PC-3 (cell line): Measurements from ENCODE around the gene ALX3. TPM values are rescaled to one million over a fixed set of nuclear protein-coding genes. Genes with fewer than 3 reads are reported as not detected.

ENCODE experiments used
- ATAC-seq: fragments of 200-7000 bp; cut with Tn5 transposase; 2 replicates; pipeline ENCODE4 v1.9.1; 2020; ENCODE audit warnings: mild to moderate bottlenecking, moderate library complexity
- BruUV-seq: library from RNA; stranded (reverse); fragments of 400-500 nt; replicated peaks from 2 replicates; lab custom pipeline; 2021; lab: Mats Ljungman, UMichigan
- CTCF ChIA-PET: fragments of 300-600 bp; sonication (Branson Sonifier 250); formaldehyde crosslinking; loops from one replicate; lab custom pipeline; 2022; ENCODE audit warnings: antibody characterized with exemption; lab: Charles Lee
- POLR2A ChIA-PET: fragments of 300-600 bp; sonication (Branson Sonifier 250); formaldehyde crosslinking; loops from one replicate; lab custom pipeline; 2022; ENCODE audit warnings: antibody characterized with exemption; ENCODE audit not compliant: unreplicated experiment; lab: Charles Lee
- DNase-seq: peaks from one replicate; pipeline ENCODE4 v3.0.0-alpha.2; 2015
- H2AFZ ChIP-seq: fragments of 300-600 bp; sonication (generic); 2 replicates; pipeline ENCODE4 v1.6.0; 2016; ENCODE audit warnings: antibody characterized with exemption, low read length
- H3F3A ChIP-seq: fragments of 300-600 bp; sonication (generic); one replicate; pipeline ENCODE4 v1.6.0; 2017; ENCODE audit warnings: antibody characterized with exemption, low read length, control low read depth, mild to moderate bottlenecking; ENCODE audit not compliant: unreplicated experiment
- H3K27ac ChIP-seq: fragments of 300-600 bp; sonication (generic); 2 replicates; pipeline ENCODE4 v1.5.1; 2016; ENCODE audit warnings: mild to moderate bottlenecking, low read length
- H3K27me3 ChIP-seq: fragments of 300-600 bp; sonication (generic); 2 replicates; pipeline ENCODE4 v1.6.1; 2016; ENCODE audit warnings: low read length, mixed read lengths
- H3K36me3 ChIP-seq: fragments of 300-600 bp; sonication (generic); 2 replicates; pipeline ENCODE4 v1.6.1; 2016; ENCODE audit warnings: low read depth, mixed run types, low read length, mixed read lengths
- H3K4me1 ChIP-seq: fragments of 300-600 bp; sonication (generic); 2 replicates; pipeline ENCODE4 v1.5.1; 2016; ENCODE audit warnings: low read length; ENCODE audit not compliant: insufficient read depth
- H3K4me2 ChIP-seq: fragments of 300-600 bp; sonication (generic); 2 replicates; pipeline ENCODE4 v1.6.0; 2016; ENCODE audit warnings: low read length
- H3K4me3 ChIP-seq: fragments of 300-600 bp; sonication (generic); 2 replicates; pipeline ENCODE4 v1.5.1; 2016; ENCODE audit warnings: mild to moderate bottlenecking, low read length, mixed read lengths
- H3K79me2 ChIP-seq: fragments of 300-600 bp; sonication (generic); 2 replicates; pipeline ENCODE4 v1.6.1; 2017; ENCODE audit warnings: low read length, mixed read lengths
- H3K9ac ChIP-seq: fragments of 300-600 bp; sonication (generic); 2 replicates; pipeline ENCODE4 v1.6.0; 2016; ENCODE audit warnings: mild to moderate bottlenecking, low read length
- H3K9me2 ChIP-seq: fragments of 300-600 bp; sonication (generic); replicated peaks from 2 replicates; pipeline ENCODE4 v1.6.1; 2016; ENCODE audit warnings: mixed run types, low read length, mixed read lengths
- H3K9me3 ChIP-seq: fragments of 300-600 bp; sonication (generic); 2 replicates; pipeline ENCODE4 v1.6.1; 2016; ENCODE audit warnings: low read length, mixed read lengths
- H4K20me1 ChIP-seq: fragments of 300-600 bp; sonication (generic); 2 replicates; pipeline ENCODE4 v1.6.1; 2016; ENCODE audit warnings: low read length, mixed read lengths
- EZH2 ChIP-seq: fragments of 300-600 bp; sonication (generic); IDR thresholded peaks from one replicate; pipeline ENCODE4 v1.6.1; 2017; ENCODE audit warnings: antibody characterized with exemption, mild to moderate bottlenecking, low read length; ENCODE audit not compliant: unreplicated experiment
- EZH2phosphoT487 ChIP-seq: fragments of 300-600 bp; sonication (generic); IDR thresholded peaks from 2 replicates; pipeline ENCODE4 v1.6.1; 2018; ENCODE audit warnings: mild to moderate bottlenecking, antibody characterized with exemption, low read length, borderline replicate concordance
- intact Hi-C: fragments of 100-400 bp; cut with micrococcal nuclease; formaldehyde crosslinking; loops from 2 replicates; pipeline ENCODE4 v1.9.0; 2023
- total RNA-seq: library from RNA; depleted of rRNA; stranded (reverse); fragments of >200 nt; gene quantifications from 2 replicates; pipeline ENCODE4 v1.2.3, GENCODE V29; 2014
- TF ChIP-seq, protein P1 (sequence below): fragments of 300-600 bp; sonication (generic); conservative IDR thresholded peaks from 2 replicates; pipeline ENCODE4 v1.5.1; 2017; ENCODE audit warnings: antibody characterized with exemption, low read depth, mild to moderate bottlenecking, low read length

The ALX3 gene
- total RNA-seq, 1 experiment from 2014 or later, result not detected

DNA sequence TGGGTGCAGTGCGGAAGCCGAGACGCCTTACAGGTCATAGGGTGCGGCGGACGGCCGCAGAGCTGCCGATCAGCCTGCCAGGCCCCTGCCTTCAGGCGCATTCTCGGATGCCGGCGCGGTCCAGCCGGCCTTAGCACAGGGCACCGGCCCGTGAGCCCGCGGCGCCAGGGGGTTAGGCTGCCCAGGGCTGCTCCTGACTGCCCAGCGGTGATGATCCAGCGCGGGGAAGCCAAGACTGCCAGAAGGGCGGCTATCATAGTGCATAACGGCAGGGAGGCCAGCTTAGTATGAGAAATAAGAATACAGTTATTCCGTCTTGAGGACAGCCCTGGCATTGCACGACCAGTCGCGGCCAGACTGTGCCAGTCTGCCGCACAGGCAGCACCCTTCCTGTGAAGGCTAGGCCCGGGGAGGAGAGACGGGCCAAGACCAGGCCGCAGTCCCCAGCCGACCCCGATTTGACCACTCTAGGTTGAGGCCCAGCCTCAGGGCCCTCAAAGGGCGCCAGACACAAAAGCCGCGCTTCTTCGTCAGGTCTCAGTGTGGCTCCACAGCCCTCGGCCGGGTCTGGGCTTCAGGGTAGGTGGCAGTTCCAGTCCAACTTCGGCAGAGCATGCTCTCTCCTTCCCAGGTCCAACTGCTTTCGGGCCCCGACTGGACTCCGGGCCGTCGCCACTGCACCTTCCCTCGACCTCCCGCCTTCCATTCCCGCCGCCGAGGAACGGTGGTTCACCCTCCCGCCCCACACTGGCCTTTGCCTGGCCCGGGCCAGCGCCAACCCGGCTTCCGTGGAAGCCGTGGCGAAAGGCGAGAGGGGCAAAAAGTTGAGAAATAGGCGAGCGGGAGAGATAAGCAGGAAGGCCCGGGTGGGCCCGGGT, 829 bp downstream of the ALX3 start:
- H3K9me3 ChIP-seq, result no peaks in the 10 kb centered on the region
- H3K9ac ChIP-seq, result no peak overlapping the region
- H3K27ac ChIP-seq, result no peak overlapping the region
- H3K9me2 ChIP-seq, result no peaks in the 10 kb centered on the region
- H4K20me1 ChIP-seq, result no peaks in the 10 kb centered on the region
- no TSS peak for BruUV-seq
- H3K4me1 ChIP-seq, result no peaks in the 10 kb centered on the region
- H3K79me2 ChIP-seq, result no peaks in the 10 kb centered on the region
- no peaks in the 10 kb centered on the region for H3K36me3 ChIP-seq
- H3F3A ChIP-seq, result no peaks in the 10 kb centered on the region
- H3K4me2 ChIP-seq, result no peak overlapping the region
- TF ChIP-seq, protein P1, sequence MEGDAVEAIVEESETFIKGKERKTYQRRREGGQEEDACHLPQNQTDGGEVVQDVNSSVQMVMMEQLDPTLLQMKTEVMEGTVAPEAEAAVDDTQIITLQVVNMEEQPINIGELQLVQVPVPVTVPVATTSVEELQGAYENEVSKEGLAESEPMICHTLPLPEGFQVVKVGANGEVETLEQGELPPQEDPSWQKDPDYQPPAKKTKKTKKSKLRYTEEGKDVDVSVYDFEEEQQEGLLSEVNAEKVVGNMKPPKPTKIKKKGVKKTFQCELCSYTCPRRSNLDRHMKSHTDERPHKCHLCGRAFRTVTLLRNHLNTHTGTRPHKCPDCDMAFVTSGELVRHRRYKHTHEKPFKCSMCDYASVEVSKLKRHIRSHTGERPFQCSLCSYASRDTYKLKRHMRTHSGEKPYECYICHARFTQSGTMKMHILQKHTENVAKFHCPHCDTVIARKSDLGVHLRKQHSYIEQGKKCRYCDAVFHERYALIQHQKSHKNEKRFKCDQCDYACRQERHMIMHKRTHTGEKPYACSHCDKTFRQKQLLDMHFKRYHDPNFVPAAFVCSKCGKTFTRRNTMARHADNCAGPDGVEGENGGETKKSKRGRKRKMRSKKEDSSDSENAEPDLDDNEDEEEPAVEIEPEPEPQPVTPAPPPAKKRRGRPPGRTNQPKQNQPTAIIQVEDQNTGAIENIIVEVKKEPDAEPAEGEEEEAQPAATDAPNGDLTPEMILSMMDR, result no peak
- TF ChIP-seq EZH2 (no peak), EZH2phosphoT487 (no peak)
- H3K4me3 ChIP-seq, result no peak overlapping the region
- intact Hi-C loops, result no loop called here
- no peaks in the 10 kb centered on the region for H3K27me3 ChIP-seq
- POLR2A ChIA-PET, result no interaction called here
- CTCF ChIA-PET, result no interaction called here
- ATAC-seq (no peak), DNase-seq (no peak)
- H2AFZ ChIP-seq, result no peak overlapping the region

DNA sequence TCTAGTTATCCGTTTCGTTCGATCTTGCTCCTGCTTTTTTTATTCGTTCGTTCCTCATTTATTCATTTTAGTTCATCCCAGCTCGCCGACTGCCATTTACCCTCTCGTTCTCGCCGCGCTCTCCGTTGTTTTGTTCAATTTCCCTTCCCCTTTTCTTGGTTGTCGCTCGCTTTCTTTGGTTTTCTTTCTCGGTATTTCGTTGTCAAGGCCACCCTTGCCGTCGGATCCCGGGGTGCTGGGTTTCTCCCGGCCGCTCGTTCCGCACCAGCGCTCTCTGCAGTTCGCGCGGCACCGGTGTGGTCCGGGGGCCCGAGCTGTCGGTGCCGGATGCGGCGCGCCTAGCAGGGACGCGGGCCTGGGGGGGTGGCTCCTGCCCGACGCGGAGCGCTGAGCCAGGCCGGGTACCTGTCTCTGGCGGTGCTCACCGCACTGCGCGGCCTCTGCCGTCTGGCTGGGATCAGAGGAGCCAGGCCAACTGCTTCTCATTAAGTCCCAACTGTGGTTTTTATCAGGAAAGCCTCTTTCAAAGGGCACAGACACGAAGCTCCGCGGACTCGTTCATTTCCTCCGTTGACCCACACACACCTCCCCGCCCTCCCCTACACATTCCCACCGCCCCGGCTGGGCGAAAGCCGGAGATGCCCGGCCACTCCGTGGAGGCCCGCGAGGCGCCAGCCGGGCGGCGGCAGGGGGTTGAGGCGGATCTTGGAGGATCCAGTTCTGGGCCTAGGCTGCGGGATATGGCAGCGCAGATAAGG, 1.6 kb downstream of the ALX3 start:
- Histone ChIP-seq H3K79me2 (no peaks in the 10 kb centered on the region), H3K27ac (no peak overlapping the region), H3K9ac (no peak overlapping the region), H3K27me3 (no peaks in the 10 kb centered on the region), H3K36me3 (no peaks in the 10 kb centered on the region), H3K4me3 (no peak overlapping the region), H4K20me1 (no peaks in the 10 kb centered on the region), H3K9me2 (no peaks in the 10 kb centered on the region), H3K4me2 (no peak overlapping the region), H3K9me3 (no peaks in the 10 kb centered on the region), H3K4me1 (no peaks in the 10 kb centered on the region), H3F3A (no peaks in the 10 kb centered on the region), H2AFZ (no peak overlapping the region)
- DNase-seq (no peak), ATAC-seq (no peak)
- TF ChIP-seq EZH2 (no peak), EZH2phosphoT487 (no peak)
- TF ChIP-seq, protein P1, result no peak
- intact Hi-C loops, result no loop called here
- ChIA-PET CTCF (no interaction called here), POLR2A (no interaction called here)
- BruUV-seq, result no TSS peak
